Breast epithelium (tissue), 4 donors: Measurements from ENCODE around the gene PIK3C2G. TPM values are rescaled to one million over a fixed set of nuclear protein-coding genes. Genes with fewer than 3 reads are reported as not detected.
A peak's percentile ranks its signal among the peaks of the same experiment; 100 is the strongest.

Experiments
- DNase-seq, 2 donors: peaks; one replicate each; pipeline ENCODE4 v3.0.0-alpha.2; 2019; ENCODE audit warnings: low spot score in 2 of 2
- H3K27ac ChIP-seq, 2 donors: fragments of 200-600 bp; sonication (generic) in 1 of 2; one replicate each; pipeline ENCODE4 v1.5.1; 2016 to 2019; ENCODE audit warnings: mild to moderate bottlenecking in 1 of 2
- H3K27me3 ChIP-seq, 2 donors: fragments of 200-600 bp; sonication (generic) in 1 of 2; one replicate each; pipeline versions ENCODE4 v1.5.1 to v1.6.0; 2017 to 2019; ENCODE audit warnings: control low read depth in 1 of 2, mild to moderate bottlenecking in 1 of 2
- H3K36me3 ChIP-seq: fragments of 200-600 bp; one replicate; pipeline ENCODE4 v1.5.1; 2019
- H3K4me1 ChIP-seq, 2 donors: fragments of 200-600 bp; sonication (generic); one replicate each; pipeline ENCODE4 v1.5.1; 2016 to 2019; ENCODE audit warnings: control low read depth in 1 of 2
- H3K4me3 ChIP-seq, 3 donors: fragments of 200-600 bp; sonication (generic); 1 replicate in 2 of 3; 2 replicates in 1 of 3; pipeline ENCODE4 v1.5.1; 2016 to 2019; ENCODE audit warnings: mild to moderate bottlenecking in 3 of 3, moderate library complexity in 2 of 3
- H3K9me3 ChIP-seq, 2 donors: fragments of 200-600 bp; sonication (generic) in 1 of 2; one replicate each; pipeline ENCODE4 v1.5.1; 2016 to 2019; ENCODE audit warnings: control low read depth in 1 of 2
- POLR2A ChIP-seq: fragments of 450-650 bp; IDR thresholded peaks from one replicate; pipeline ENCODE4 v1.6.1; 2016; ENCODE audit warnings: antibody characterized with exemption, mild to moderate bottlenecking, moderate library complexity
- POLR2AphosphoS5 ChIP-seq, 3 donors: sonication (generic); formaldehyde crosslinking; IDR thresholded peaks; one replicate each; pipeline ENCODE4 v1.6.1; 2017; ENCODE audit warnings: antibody characterized with exemption in 3 of 3
- intact Hi-C: fragments of 100-400 bp; cut with DNase I; formaldehyde crosslinking; loops from one replicate; pipeline ENCODE4 v1.15.1; 2023; ENCODE audit warnings: low total_unique reads
- total RNA-seq, 3 donors: library from RNA; depleted of rRNA; stranded (reverse); fragments of >200 nt; gene quantifications; one replicate each; pipeline ENCODE4 v1.1.0, GENCODE V29; 2016
- TF ChIP-seq, protein P1 (sequence below), 3 donors: fragments of 450-650 bp; IDR thresholded peaks; one replicate each; pipeline ENCODE4 v1.5.1; 2016 to 2017; ENCODE audit warnings: antibody characterized with exemption in 3 of 3, mild to moderate bottlenecking in 3 of 3, moderate library complexity in 3 of 3

The PIK3C2G gene
- total RNA-seq, 3 donors from 2014 or later: 0.16 to 164 (median 35.1) TPM

- no peaks in the 10 kb centered on the region for H3K4me1 ChIP-seq
- no peaks in the 10 kb centered on the region for H3K27me3 ChIP-seq
- no peaks in the 10 kb centered on the region for H3K9me3 ChIP-seq
- no peak overlapping the region for H3K27ac ChIP-seq
- TF ChIP-seq, protein P1, sequence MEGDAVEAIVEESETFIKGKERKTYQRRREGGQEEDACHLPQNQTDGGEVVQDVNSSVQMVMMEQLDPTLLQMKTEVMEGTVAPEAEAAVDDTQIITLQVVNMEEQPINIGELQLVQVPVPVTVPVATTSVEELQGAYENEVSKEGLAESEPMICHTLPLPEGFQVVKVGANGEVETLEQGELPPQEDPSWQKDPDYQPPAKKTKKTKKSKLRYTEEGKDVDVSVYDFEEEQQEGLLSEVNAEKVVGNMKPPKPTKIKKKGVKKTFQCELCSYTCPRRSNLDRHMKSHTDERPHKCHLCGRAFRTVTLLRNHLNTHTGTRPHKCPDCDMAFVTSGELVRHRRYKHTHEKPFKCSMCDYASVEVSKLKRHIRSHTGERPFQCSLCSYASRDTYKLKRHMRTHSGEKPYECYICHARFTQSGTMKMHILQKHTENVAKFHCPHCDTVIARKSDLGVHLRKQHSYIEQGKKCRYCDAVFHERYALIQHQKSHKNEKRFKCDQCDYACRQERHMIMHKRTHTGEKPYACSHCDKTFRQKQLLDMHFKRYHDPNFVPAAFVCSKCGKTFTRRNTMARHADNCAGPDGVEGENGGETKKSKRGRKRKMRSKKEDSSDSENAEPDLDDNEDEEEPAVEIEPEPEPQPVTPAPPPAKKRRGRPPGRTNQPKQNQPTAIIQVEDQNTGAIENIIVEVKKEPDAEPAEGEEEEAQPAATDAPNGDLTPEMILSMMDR (IDR thresholded peaks at IDR 0.05): peak in 2 of 3 donors; percentile 28 to 45
- no peak for TF ChIP-seq POLR2A
- no peaks in the 10 kb centered on the region for H3K36me3 ChIP-seq
- no peak for DNase-seq
- intact Hi-C loops: no loop called here
- H3K4me3 ChIP-seq: no peak overlapping the region
These were observed 36.6 kb upstream of the PIK3C2G start for GRCh38 chr12:18224745-18225144.

DNA sequence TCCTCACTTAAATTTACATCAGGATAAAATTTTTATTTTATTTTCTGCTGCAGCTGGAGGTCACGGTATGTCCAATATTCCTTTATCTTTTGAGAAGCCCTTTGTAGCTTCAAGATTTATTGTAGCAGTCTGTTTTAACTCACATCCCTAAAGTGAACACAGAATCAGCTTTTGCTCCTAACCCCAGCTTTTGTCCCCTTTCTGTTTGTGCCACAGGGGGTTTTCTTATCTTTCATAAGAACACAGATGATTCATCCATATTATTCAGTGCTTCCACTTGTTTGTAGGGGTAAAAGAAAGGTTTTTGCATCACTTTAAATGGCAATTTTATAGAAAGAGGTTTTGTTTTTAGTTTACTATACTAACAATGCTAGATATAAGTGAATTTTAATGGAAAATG is 21.8 kb upstream of the PIK3C2G start:
- intact Hi-C loops: no loop called here
- no peak for DNase-seq
- Histone ChIP-seq H3K9me3 (peaks cover 6 to 7% of the 10 kb centered on the region in 2 donors), H3K4me1 (no peaks in the 10 kb centered on the region), H3K27ac (no peak overlapping the region), H3K36me3 (no peaks in the 10 kb centered on the region), H3K4me3 (no peak overlapping the region), H3K27me3 (no peaks in the 10 kb centered on the region)
- no peak for TF ChIP-seq POLR2AphosphoS5 (IDR thresholded peaks at IDR 0.05)

DNA sequence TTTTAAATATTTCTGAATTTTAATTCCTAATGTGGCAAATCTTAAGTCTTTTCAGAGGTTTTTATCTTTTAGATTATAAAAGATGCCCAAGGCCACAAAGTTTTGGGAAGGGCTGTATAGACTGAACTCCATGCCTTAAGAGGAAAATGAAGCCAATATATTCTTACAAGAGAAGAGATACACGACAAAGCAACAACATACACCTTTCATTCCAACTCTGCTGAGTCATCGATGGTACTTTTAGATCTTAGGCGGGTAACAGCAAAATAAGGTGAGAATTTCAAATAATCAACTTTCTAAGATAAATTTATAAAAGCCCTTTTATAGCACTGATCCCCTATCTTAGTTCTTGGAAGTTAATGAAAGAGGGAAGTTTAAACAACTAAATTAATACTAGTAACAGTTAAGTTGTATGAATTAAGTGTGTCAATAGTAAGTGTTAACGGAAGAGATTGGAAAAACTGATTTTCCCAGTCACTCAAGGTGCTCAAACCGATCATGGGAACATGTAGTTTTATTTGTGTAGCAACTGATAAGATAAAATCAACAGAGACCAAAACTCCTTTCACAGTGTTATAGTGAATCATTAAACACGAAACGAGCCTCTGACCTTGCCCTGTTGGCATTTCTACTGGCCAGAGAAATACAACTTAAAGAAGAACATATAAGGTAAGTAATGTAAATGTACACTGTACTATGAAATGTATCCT is 18.8 kb upstream of the PIK3C2G start:
- DNase-seq: no peak
- TF ChIP-seq, protein P1 (IDR thresholded peaks at IDR 0.05): no peak
- TF ChIP-seq POLR2AphosphoS5 (IDR thresholded peaks at IDR 0.05): no peak
- TF ChIP-seq POLR2A: no peak
- H3K4me1 ChIP-seq: no peaks in the 10 kb centered on the region
- H3K9me3 ChIP-seq: no peaks in the 10 kb centered on the region
- no peaks in the 10 kb centered on the region for H3K36me3 ChIP-seq
- H3K4me3 ChIP-seq: no peak overlapping the region
- no peaks in the 10 kb centered on the region for H3K27me3 ChIP-seq
- intact Hi-C loops: no loop called here
- H3K27ac ChIP-seq: no peak overlapping the region

- intact Hi-C loops: no loop called here
- H3K4me1 ChIP-seq: no peaks in the 10 kb centered on the region
- TF ChIP-seq, protein P1 (IDR thresholded peaks at IDR 0.05): no peak
- TF ChIP-seq POLR2AphosphoS5 (IDR thresholded peaks at IDR 0.05): no peak
- no peaks in the 10 kb centered on the region for H3K36me3 ChIP-seq
- no peak overlapping the region for H3K4me3 ChIP-seq
- no peak for DNase-seq
- no peaks in the 10 kb centered on the region for H3K9me3 ChIP-seq
- no peak overlapping the region for H3K27ac ChIP-seq
- no peaks in the 10 kb centered on the region for H3K27me3 ChIP-seq
These were observed 18.1 kb upstream of the PIK3C2G start for GRCh38 chr12:18243238-18243637.

DNA sequence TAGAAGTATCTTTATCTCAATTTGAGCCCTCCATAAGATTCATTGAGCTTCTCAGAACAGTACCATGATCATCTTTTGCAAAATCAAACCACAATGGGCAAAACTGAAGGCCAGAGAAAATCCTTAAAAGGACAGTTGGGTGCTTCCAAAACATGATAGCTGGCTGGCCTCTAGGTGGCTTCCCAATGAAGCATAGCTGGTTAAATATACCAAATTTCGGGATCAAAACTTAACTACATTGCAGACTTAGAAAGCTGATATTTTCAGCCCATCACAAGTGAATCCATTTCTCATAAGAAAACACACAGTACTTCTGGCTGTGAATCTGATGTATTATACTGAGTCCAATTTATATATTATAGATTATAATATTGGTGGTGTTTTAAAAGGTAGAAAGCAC is 15.3 kb upstream of the PIK3C2G start:
- Histone ChIP-seq H3K4me1 (no peaks in the 10 kb centered on the region), H3K27ac (no peak overlapping the region), H3K36me3 (no peaks in the 10 kb centered on the region), H3K9me3 (no peaks in the 10 kb centered on the region), H3K4me3 (no peak overlapping the region), H3K27me3 (no peaks in the 10 kb centered on the region)
- intact Hi-C loops: no loop called here
- no peak for DNase-seq
- TF ChIP-seq, protein P1 (IDR thresholded peaks at IDR 0.05): no peak
- TF ChIP-seq POLR2AphosphoS5 (IDR thresholded peaks at IDR 0.05) (no peak), POLR2A (no peak)
